NCI-H128 (cell line): ENCODE measurements around the gene FIBCD1.

Experiments
- DNase-seq: peaks from one replicate; lab custom pipeline; 2025; ENCODE audit not compliant: unreplicated experiment; lab: John Stamatoyannopoulos, UW

FIBCD1 gene

DNA sequence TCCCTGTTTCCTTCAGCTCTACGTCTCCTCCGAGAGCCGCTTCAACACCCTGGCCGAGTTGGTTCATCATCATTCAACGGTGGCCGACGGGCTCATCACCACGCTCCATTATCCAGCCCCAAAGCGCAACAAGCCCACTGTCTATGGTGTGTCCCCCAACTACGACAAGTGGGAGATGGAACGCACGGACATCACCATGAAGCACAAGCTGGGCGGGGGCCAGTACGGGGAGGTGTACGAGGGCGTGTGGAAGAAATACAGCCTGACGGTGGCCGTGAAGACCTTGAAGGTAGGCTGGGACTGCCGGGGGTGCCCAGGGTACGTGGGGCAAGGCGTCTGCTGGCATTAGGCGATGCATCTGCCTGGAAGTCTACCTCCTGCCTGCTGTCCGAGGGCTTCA is 76.3 kb downstream of the FIBCD1 start:
- no peak for DNase-seq

GRCh38 chr9:130862217-130862616 is 76.8 kb downstream of the FIBCD1 start:
- no peak for DNase-seq

- DNase-seq: no peak
Measured at GRCh38 chr9:130861372-130862180, 77.5 kb downstream of the FIBCD1 start.

DNA sequence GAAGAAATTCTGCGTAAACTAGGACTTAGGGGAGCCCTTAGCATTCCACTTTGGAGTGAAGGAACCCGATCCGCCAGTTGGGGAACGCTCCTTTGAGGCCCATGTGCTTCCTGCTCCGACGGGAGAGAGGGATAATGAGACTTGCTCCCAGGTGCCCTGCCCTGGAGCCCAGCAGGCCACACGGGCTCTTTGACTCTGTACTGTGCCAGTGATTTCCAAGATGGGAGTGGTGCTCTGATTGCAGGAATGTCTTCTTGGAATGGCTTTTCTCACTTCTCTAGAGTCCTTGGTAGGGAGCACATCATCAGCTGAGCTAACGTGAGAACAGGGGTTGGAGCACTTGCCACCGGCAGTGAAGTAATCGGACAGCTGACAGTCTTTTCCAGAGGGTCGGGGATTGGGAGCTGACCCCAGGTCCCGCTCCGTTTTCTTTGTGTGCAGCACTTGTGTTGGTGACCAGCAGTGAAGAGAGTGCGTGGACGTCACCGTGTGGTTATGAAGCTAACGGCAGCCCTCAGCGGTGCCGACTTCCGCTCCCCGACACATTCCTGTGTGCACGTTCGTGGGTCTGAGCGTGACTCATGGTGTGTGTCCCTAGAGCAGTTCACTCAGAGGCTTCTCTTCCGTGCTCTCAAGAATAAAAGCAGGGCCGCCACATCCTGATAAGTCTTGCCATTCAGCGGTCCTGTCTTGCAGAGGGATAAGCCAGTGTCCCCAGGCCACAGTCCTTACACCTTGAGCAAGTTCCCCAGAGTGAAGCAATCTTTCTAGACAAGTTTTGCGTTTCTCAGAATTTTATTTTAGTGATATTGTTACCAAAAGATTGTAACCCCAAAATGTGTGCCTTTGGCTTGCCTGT is 78.4 kb downstream of the FIBCD1 start:
- no peak for DNase-seq

- DNase-seq: no peak
Measured at GRCh38 chr9:130858739-130859705, 80.0 kb downstream of the FIBCD1 start.

DNA sequence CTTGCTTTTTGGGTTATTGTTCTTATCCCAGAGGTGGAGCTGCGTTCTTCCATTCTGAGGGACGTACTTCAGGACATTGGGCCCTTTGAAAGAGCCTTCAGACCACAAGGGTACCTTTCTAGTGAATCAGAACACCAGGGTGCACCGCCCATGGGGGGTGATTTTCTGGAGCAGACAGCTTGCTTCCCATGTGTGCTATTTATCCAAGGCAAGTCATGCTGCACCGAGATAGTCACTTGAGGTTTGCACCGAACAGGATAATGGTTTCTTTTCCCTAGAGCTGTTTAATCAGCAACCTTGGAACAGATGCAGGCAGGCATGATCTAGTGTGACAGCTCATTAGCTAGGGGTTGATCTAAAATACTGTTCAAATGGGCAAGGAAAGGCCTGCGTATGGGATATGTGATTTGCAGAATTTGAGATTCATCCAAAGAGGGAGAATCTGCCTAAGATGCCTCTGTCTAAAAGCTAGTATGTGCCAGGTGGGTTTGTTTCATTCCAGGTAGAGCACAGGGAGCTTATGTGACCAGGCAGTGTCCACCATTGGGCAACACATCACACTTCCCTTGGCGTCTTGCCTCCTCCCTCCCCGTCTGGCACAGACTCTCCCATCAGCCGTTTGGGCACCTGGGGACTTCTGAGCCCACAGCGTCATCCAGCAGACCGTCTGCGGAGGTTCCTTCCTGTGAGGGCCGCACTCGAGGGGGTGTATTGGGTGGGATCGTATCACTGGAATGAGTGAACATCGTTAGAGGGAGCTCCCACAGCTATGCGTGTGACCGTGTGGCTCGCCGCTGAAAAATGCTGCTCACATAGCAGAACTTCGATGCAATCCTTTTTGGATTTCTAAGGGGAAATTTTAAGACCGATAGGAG is 80.9 kb downstream of the FIBCD1 start:
- no peak for DNase-seq

GRCh38 chr9:130856474-130856873 is 82.6 kb downstream of the FIBCD1 start:
- DNase-seq: no peak

- no peak for DNase-seq
Measured at GRCh38 chr9:130854835-130855234, 84.2 kb downstream of the FIBCD1 start.

GRCh38 chr9:130854092-130854491 is 85.0 kb downstream of the FIBCD1 start:
- DNase-seq: no peak

DNA sequence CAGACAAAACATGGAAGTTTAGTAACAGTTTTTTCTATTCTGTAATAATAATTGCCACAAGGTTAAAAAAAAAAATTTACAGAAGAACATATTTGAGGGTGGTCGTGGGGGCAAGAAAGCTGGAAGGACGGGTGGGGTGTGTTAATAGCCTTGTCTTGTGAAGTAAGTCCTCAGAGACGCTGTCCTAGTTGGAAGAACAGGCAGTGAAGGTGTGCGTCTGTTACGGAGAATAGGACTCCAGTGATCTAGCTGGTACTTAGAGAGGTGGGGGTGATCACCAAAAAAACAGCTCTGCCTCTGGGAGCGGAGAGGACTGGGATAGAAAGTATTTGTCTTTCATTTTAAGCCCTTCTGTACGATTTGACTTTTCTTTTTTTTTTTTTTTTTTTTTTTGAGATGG is 86.2 kb downstream of the FIBCD1 start:
- no peak for DNase-seq
